ENCODE data around the gene GREB1L.

GREB1L gene

GRCh38 chr18:21489919-21490495, 248.0 kb downstream of the GREB1L start:
- no peak overlapping the region for H3K4me3 ChIP-seq (ENCODE audit: low read length)
- no peak for TF ChIP-seq CTCF (IDR thresholded peaks at IDR 0.05; ENCODE audit: insufficient read depth, low read depth, low read length, missing control alignments)
- DNase-seq (ENCODE audit: low read depth), result peak; percentile 6

- no peak for TF ChIP-seq CTCF (IDR thresholded peaks at IDR 0.05; ENCODE audit: insufficient read depth, low read depth, low read length, missing control alignments)
- H3K4me3 ChIP-seq (ENCODE audit: low read length), result no peak overlapping the region
- DNase-seq (ENCODE audit: low read depth), result no peak
Observed at GRCh38 chr18:21490748-21491147, 248.7 kb downstream of the GREB1L start.

GRCh38 chr18:21496277-21496835, 254.3 kb downstream of the GREB1L start:
- DNase-seq (ENCODE audit: low read depth), result no peak
- H3K4me3 ChIP-seq (ENCODE audit: low read length), result no peak overlapping the region
- no peak for TF ChIP-seq CTCF (IDR thresholded peaks at IDR 0.05; ENCODE audit: insufficient read depth, low read depth, low read length, missing control alignments)

- no peak for DNase-seq (ENCODE audit: low read depth)
- no peak for TF ChIP-seq CTCF (IDR thresholded peaks at IDR 0.05; ENCODE audit: insufficient read depth, low read depth, low read length, missing control alignments)
- H3K4me3 ChIP-seq (ENCODE audit: low read length), result no peak overlapping the region
Observed at GRCh38 chr18:21499997-21500396, 258.0 kb downstream of the GREB1L start.

GRCh38 chr18:21502661-21503060, 260.6 kb downstream of the GREB1L start:
- no peak for DNase-seq (ENCODE audit: low read depth)
- H3K4me3 ChIP-seq (ENCODE audit: low read length), result no peak overlapping the region
- no peak for TF ChIP-seq CTCF (IDR thresholded peaks at IDR 0.05; ENCODE audit: insufficient read depth, low read depth, low read length, missing control alignments)

- TF ChIP-seq CTCF (IDR thresholded peaks at IDR 0.05; ENCODE audit: insufficient read depth, low read depth, low read length, missing control alignments), result no peak
- no peak overlapping the region for H3K4me3 ChIP-seq (ENCODE audit: low read length)
- no peak for DNase-seq (ENCODE audit: low read depth)
Observed at GRCh38 chr18:21507913-21508701, 266.1 kb downstream of the GREB1L start.

All from epithelial cell of esophagus (primary cell).